ENCODE results near the gene ATOX1. TPM values are rescaled to one million over a fixed set of nuclear protein-coding genes. Genes with fewer than 3 reads are reported as not detected.

Gene ATOX1
- total RNA-seq = 179 TPM

GRCh38 chr5:151758430-151759241 lies at the start of gene ATOX1:
Gene ATOX1 (minus strand): TSS chr5:151758631. CDS start chr5:151758551, 80 bp downstream.
- H3K9me3 ChIP-seq = no peaks in the 10 kb centered on the region
- no peaks in the 10 kb centered on the region for H3K27me3 ChIP-seq
- peak; percentile 74 to 96 for DNase-seq (ENCODE audit: low spot score in 2 of 2)
- H3K36me3 ChIP-seq = no peaks in the 10 kb centered on the region
- TF ChIP-seq CTCF (IDR thresholded peaks at IDR 0.05) = peak in 2 of 3 experiments; percentile 29 to 42
- H3K27ac ChIP-seq = peak within 1 kb of the TSS; percentile 81 to 85
- H3K4me3 ChIP-seq = peak within 1 kb of the TSS; percentile 80 to 94
- intact Hi-C loops (cut with DNase I) = loop anchor here (1.0 kb wide), 1 partner anchor 13 kb away; the partner anchor contains the start of gene G3BP1
- H3K4me1 ChIP-seq = peaks cover 9 to 14% of the 10 kb centered on the region in 2 donors

- DNase-seq (ENCODE audit: low spot score in 2 of 2) = no peak
- no peak for TF ChIP-seq CTCF (IDR thresholded peaks at IDR 0.05)
- H3K27me3 ChIP-seq = no peaks in the 10 kb centered on the region
- H3K4me3 ChIP-seq = no peak overlapping the region
- H3K9me3 ChIP-seq = no peaks in the 10 kb centered on the region
- intact Hi-C loops (cut with DNase I) = loop anchor here (10.0 kb wide), 1 partner anchor 1559 kb away; no protein-coding TSS in a partner anchor
- H3K27ac ChIP-seq = no peak overlapping the region
- peaks cover 33 to 59% of the 10 kb centered on the region in 2 donors for H3K36me3 ChIP-seq
- H3K4me1 ChIP-seq = peaks cover 0 to 8% of the 10 kb centered on the region in 2 donors
These were observed 47.2 kb upstream of the ATOX1 start for GRCh38 chr5:151805414-151806223.

GRCh38 chr5:151800532-151800931 lies 42.1 kb upstream of the ATOX1 start:
- H3K36me3 ChIP-seq = peaks cover 66 to 80% of the 10 kb centered on the region in 2 donors

GRCh38 chr5:151799407-151799806 lies 41.0 kb upstream of the ATOX1 start:
- H3K9me3 ChIP-seq = no peaks in the 10 kb centered on the region
- intact Hi-C loops (cut with DNase I) = no loop called here
- no peak for DNase-seq (ENCODE audit: low spot score in 2 of 2)
- H3K27ac ChIP-seq = no peak overlapping the region
- no peaks in the 10 kb centered on the region for H3K27me3 ChIP-seq
- TF ChIP-seq CTCF (IDR thresholded peaks at IDR 0.05) = no peak
- H3K36me3 ChIP-seq = peaks cover 78 to 90% of the 10 kb centered on the region in 2 donors
- H3K4me1 ChIP-seq = no peaks in the 10 kb centered on the region
- no peak overlapping the region for H3K4me3 ChIP-seq

More at GRCh38 chr5:151800532-151800931, 42.1 kb upstream of the ATOX1 start:
- Histone ChIP-seq H3K4me1 (no peaks in the 10 kb centered on the region), H3K4me3 (no peak overlapping the region), H3K9me3 (no peaks in the 10 kb centered on the region), H3K27me3 (no peaks in the 10 kb centered on the region), H3K27ac (no peak overlapping the region)
- DNase-seq (ENCODE audit: low spot score in 2 of 2) = no peak
- intact Hi-C loops (cut with DNase I) = loop anchor here (10.0 kb wide), 1 partner anchor 1564 kb away; no protein-coding TSS in a partner anchor
- TF ChIP-seq CTCF (IDR thresholded peaks at IDR 0.05) = no peak

- intact Hi-C loops (cut with DNase I) = no loop called here
- Histone ChIP-seq H3K4me1 (no peaks in the 10 kb centered on the region), H3K27ac (no peak overlapping the region), H3K27me3 (no peaks in the 10 kb centered on the region), H3K9me3 (no peaks in the 10 kb centered on the region), H3K36me3 (peaks cover 78 to 93% of the 10 kb centered on the region in 2 donors), H3K4me3 (no peak overlapping the region)
- no peak for TF ChIP-seq CTCF (IDR thresholded peaks at IDR 0.05)
- no peak for DNase-seq (ENCODE audit: low spot score in 2 of 2)
These were observed 40.2 kb upstream of the ATOX1 start for GRCh38 chr5:151798674-151799073.

All from ascending aorta (tissue), 2 donors.